Lower lobe of right lung (tissue), 2 donors: ENCODE data around the gene ARL6IP1. TPM values are rescaled to one million over a fixed set of nuclear protein-coding genes. Genes with fewer than 3 reads are reported as not detected.
A peak's percentile ranks its signal among the peaks of the same experiment; 100 is the strongest.

Experiments used
- ATAC-seq, 2 donors: fragments of 200-7000 bp; cut with Tn5 transposase; one replicate each; pipeline ENCODE4 v1.9.1; 2020 to 2022; ENCODE audit warnings: mild to moderate bottlenecking in 2 of 2, moderate library complexity in 2 of 2
- DNase-seq: peaks from one replicate; pipeline ENCODE4 v3.0.0-alpha.2; 2020
- H3K27ac ChIP-seq: fragments of 200-600 bp; one replicate; pipeline ENCODE4 v1.8.0; 2022
- H3K27me3 ChIP-seq: fragments of 200-600 bp; one replicate; pipeline ENCODE4 v1.8.0; 2022; ENCODE audit warnings: low read depth
- H3K36me3 ChIP-seq: fragments of 200-600 bp; one replicate; pipeline ENCODE4 v1.8.0; 2022; ENCODE audit warnings: mild to moderate bottlenecking
- H3K4me1 ChIP-seq: fragments of 200-600 bp; one replicate; pipeline ENCODE4 v1.8.0; 2022
- H3K4me3 ChIP-seq: fragments of 200-600 bp; one replicate; pipeline ENCODE4 v1.8.0; 2022; ENCODE audit warnings: mild to moderate bottlenecking
- H3K9me3 ChIP-seq: fragments of 200-600 bp; one replicate; pipeline ENCODE4 v1.8.0; 2022
- intact Hi-C: fragments of 100-400 bp; cut with DNase I; formaldehyde crosslinking; loops from one replicate; pipeline ENCODE4 v1.11.0; 2022
- total RNA-seq: library from RNA; stranded (reverse); fragmentation: NEBNext Ultra II Directional; extraction: Animal tissue kit (Norgen Biotek cat#: 25700); gene quantifications from one replicate; pipeline ENCODE4 v1.2.1, GENCODE V29; 2021
- TF ChIP-seq, protein P1 (sequence below): fragments of 200-600 bp; IDR thresholded peaks from one replicate; pipeline ENCODE4 v1.8.0; 2022; ENCODE audit warnings: antibody characterized with exemption, mild to moderate bottlenecking
- donor health status: DM: no; HTN: yes; CAD: no; lungs with severe emphysema.

The ARL6IP1 gene
- total RNA-seq, 1 donor from 2014 or later, result 130 TPM

GRCh38 chr16:18789850-18790706 lies 11.3 kb downstream of the ARL6IP1 start, which contains the start of gene RPS15A:
TSS of gene RPS15A (minus strand) at chr16:18790334. CDS start at chr16:18789113, 1,221 bp downstream.
- DNase-seq, result peak; percentile 96
- TF ChIP-seq, protein P1, sequence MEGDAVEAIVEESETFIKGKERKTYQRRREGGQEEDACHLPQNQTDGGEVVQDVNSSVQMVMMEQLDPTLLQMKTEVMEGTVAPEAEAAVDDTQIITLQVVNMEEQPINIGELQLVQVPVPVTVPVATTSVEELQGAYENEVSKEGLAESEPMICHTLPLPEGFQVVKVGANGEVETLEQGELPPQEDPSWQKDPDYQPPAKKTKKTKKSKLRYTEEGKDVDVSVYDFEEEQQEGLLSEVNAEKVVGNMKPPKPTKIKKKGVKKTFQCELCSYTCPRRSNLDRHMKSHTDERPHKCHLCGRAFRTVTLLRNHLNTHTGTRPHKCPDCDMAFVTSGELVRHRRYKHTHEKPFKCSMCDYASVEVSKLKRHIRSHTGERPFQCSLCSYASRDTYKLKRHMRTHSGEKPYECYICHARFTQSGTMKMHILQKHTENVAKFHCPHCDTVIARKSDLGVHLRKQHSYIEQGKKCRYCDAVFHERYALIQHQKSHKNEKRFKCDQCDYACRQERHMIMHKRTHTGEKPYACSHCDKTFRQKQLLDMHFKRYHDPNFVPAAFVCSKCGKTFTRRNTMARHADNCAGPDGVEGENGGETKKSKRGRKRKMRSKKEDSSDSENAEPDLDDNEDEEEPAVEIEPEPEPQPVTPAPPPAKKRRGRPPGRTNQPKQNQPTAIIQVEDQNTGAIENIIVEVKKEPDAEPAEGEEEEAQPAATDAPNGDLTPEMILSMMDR, result no peak
- Histone ChIP-seq H3K9me3 (no peaks in the 10 kb centered on the region), H3K4me1 (peaks cover 50% of the 10 kb centered on the region), H3K36me3 (peaks cover 74% of the 10 kb centered on the region), H3K27me3 (no peaks in the 10 kb centered on the region), H3K27ac (peak within 1 kb of the TSS; percentile 89), H3K4me3 (peak within 1 kb of the TSS; percentile 87)
- intact Hi-C loops, result no loop called here
- peak; percentile 99 for ATAC-seq

- intact Hi-C loops, result no loop called here
- Histone ChIP-seq H3K36me3 (peaks cover 74% of the 10 kb centered on the region), H3K4me3 (peak overlapping the region; percentile 87), H3K4me1 (peaks cover 52% of the 10 kb centered on the region), H3K9me3 (no peaks in the 10 kb centered on the region), H3K27ac (peak overlapping the region; percentile 89), H3K27me3 (no peaks in the 10 kb centered on the region)
- DNase-seq (no peak), ATAC-seq (no peak)
- TF ChIP-seq, protein P1, result no peak
Measured at GRCh38 chr16:18789515-18789849, 11.9 kb downstream of the ARL6IP1 start.

DNA sequence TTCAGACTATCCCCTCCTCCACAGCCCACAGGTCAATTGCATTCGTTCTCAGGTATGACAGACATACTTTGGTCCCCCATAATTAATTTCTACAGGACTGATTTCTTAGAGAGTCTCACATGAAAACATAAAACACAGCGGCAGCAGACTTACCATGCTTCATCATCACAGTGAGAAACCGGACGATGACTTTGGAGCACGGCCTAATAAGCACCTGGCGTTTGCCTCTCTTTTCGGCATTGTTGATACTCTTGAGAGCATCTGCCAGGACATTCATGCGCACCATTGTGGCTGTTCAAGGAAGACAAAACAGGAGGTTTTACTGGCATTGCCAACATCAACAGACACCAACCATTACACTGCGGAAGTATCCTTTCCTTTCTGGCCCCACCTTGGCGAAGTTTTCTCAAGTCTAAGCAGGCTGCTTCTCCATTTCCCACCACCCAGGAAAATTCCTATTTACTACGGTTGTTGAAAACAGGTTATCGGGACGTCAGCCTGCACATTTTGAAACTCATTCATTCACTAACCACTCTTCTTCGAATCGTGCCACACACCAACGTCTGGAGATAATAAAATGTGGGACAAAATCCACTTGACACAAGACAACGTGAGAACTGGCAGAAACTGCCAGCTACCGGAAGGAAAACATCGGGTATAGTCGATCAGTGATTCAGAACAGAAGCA lies 12.4 kb downstream of the ARL6IP1 start:
- H3K36me3 ChIP-seq, result peaks cover 74% of the 10 kb centered on the region
- intact Hi-C loops, result no loop called here

DNA sequence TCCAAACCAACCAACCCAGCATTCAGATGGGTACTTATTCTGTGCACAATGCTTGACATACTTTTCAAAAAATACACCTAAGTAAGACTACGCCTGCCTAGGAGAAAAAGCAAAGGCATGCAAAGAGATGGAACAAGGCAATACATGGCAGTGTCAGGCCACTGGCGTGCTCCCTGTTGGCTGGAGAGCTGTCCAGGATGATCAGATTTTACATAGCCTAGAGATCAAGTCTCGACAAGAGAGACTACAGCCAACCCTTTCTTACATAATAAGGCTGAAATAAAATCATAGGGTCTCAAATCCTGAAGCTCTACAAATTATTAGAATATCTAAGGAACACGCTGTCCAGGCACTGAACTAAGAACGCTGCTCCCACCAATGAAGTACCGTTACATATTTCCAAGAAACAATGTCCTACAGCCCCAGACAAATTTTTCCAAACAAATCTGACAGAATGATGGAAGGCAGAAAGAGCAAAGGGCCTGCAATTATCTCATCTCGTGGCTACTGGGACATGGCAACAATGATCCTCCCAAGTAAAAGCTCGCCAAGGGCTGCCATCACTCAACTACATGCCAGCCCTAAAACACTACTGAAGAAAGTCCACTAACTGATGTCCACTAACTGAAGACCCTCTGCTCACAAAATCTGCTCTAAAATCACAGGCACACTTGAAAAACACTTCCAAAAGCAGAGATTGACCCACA lies 16.3 kb downstream of the ARL6IP1 start:
- H3K27ac ChIP-seq, result no peak overlapping the region
- ATAC-seq (no peak), DNase-seq (no peak)
- peaks cover 67% of the 10 kb centered on the region for H3K36me3 ChIP-seq
- H3K27me3 ChIP-seq, result no peaks in the 10 kb centered on the region
- intact Hi-C loops, result no loop called here
- H3K4me3 ChIP-seq, result no peak overlapping the region
- H3K9me3 ChIP-seq, result no peaks in the 10 kb centered on the region
- TF ChIP-seq, protein P1, result no peak
- peaks cover 44% of the 10 kb centered on the region for H3K4me1 ChIP-seq

More for the DNA sequence above, 12.4 kb downstream of the ARL6IP1 start:
- Histone ChIP-seq H3K9me3 (no peaks in the 10 kb centered on the region), H3K27ac (peak overlapping the region; percentile 89), H3K4me1 (peaks cover 52% of the 10 kb centered on the region), H3K27me3 (no peaks in the 10 kb centered on the region), H3K4me3 (peak overlapping the region; percentile 87)
- no peak for ATAC-seq
- TF ChIP-seq, protein P1, result no peak
- no peak for DNase-seq
